Measurements from ENCODE around the gene PTGES. TPM values are rescaled to one million over a fixed set of nuclear protein-coding genes. Genes with fewer than 3 reads are reported as not detected.

PTGES gene
- polyA plus RNA-seq, 1 of the 3 experiments (the other 2 are of a cell fraction): 5.2 TPM

GRCh38 chr9:129698254-129698757 lies 54.5 kb downstream of the PTGES start:
- Histone ChIP-seq H4K20me1 (ENCODE audit: insufficient read depth) (no peaks in the 10 kb centered on the region), H3K27me3 (ENCODE audit: insufficient read depth) (no peaks in the 10 kb centered on the region), H3K27ac (ENCODE audit: low read depth in 2 of 2, low read length in 1 of 2) (peak overlapping the region in 1 of 2 experiments; percentile 39; a peak in 1 of 4 replicates), H2AFZ (ENCODE audit: low read depth) (no peak overlapping the region), H3K36me3 (replicated peaks in 1 of 2; ENCODE audit: control insufficient read depth in 1 of 2, insufficient read depth in 2 of 2, low read length in 1 of 2) (no peaks in the 10 kb centered on the region), H3K4me1 (ENCODE audit: control insufficient read depth in 1 of 2, insufficient read depth in 2 of 2, low read depth in 1 of 2, low read length in 1 of 2) (peaks cover 0 to 27% of the 10 kb centered on the region in 2 experiments; a peak in 2 of 4 replicates), H3F3A (replicated peaks; ENCODE audit: insufficient read depth) (peaks cover 4% of the 10 kb centered on the region), H3K79me2 (ENCODE audit: insufficient read depth) (no peaks in the 10 kb centered on the region), H3K4me3 (ENCODE audit: low read depth in 2 of 2, low read length in 1 of 2) (no peak overlapping the region), H3K4me2 (no peak overlapping the region), H3K9me3 (no peaks in the 10 kb centered on the region), H3K9ac (no peak overlapping the region), H3K9me2 (no peaks in the 10 kb centered on the region)
- CTCF ChIA-PET: interaction anchor here (0.6 to 4.9 kb wide), 7 partner anchors 18 to 85 kb away, joined by 3 to 31 read pairs (median 4); partner anchors contain the start of gene ASB6
- 98% methylated on average over 14 of the region's 17 CpGs for WGBS (ENCODE audit: low lambda C conversion rate)
- POLR2A ChIA-PET: interaction anchor here (1.6 kb wide), 1 partner anchor 23 kb away, joined by 4 read pairs; no protein-coding TSS in a partner anchor
- DNase-seq: no peak
- no peak for TF ChIP-seq ELF1 (IDR thresholded peaks at IDR 0.05)
- TF ChIP-seq TEAD4 (IDR thresholded peaks at IDR 0.05; ENCODE audit: borderline replicate concordance, insufficient read depth): no peak
- TF ChIP-seq GABPA (IDR thresholded peaks at IDR 0.05; ENCODE audit: low read depth): no peak
- TF ChIP-seq CHD2 (IDR thresholded peaks at IDR 0.05; ENCODE audit: low read length, partially characterized antibody): no peak
- no peak for TF ChIP-seq EP300 (IDR thresholded peaks at IDR 0.05; ENCODE audit: borderline replicate concordance in 1 of 2, low read depth in 1 of 2, low read length in 1 of 2)
- no peak for TF ChIP-seq NRF1 (IDR thresholded peaks at IDR 0.05; ENCODE audit: low read depth, low read length)
- no peak for TF ChIP-seq TCF12 (IDR thresholded peaks at IDR 0.05)
- TF ChIP-seq JUND (IDR thresholded peaks at IDR 0.05): no peak
- no peak for TF ChIP-seq EZH2phosphoT487 (IDR thresholded peaks at IDR 0.05; ENCODE audit: borderline replicate concordance, low read depth)
- no peak for TF ChIP-seq SMC3 (IDR thresholded peaks at IDR 0.05; ENCODE audit: low read depth, low read length)
- no peak for TF ChIP-seq MAX (IDR thresholded peaks at IDR 0.05; ENCODE audit: low read depth)
- no peak for TF ChIP-seq MEF2A (IDR thresholded peaks at IDR 0.05; ENCODE audit: borderline replicate concordance, low read depth)
- no peak for TF ChIP-seq TAF1 (IDR thresholded peaks at IDR 0.05; ENCODE audit: borderline replicate concordance, low read depth, low read length)
- no peak for TF ChIP-seq FOXJ3 (CRISPR knock-in tag; IDR thresholded peaks at IDR 0.05)
- no peak for TF ChIP-seq NFIC (IDR thresholded peaks at IDR 0.05; ENCODE audit: borderline replicate concordance)
- TF ChIP-seq CTCF (IDR thresholded peaks at IDR 0.05): no peak
- TF ChIP-seq GATA2 (CRISPR knock-in tag; IDR thresholded peaks at IDR 0.05): no peak

Measured in SK-N-SH (cell line).